Activated CD8-positive, alpha-beta T cell treated with anti-CD3 and anti-CD28 coated beads for 36 hours (primary cell): Measurements from ENCODE around the gene ITPKB. TPM values are rescaled to one million over a fixed set of nuclear protein-coding genes. Genes with fewer than 3 reads are reported as not detected.

ENCODE experiments used
- ATAC-seq: fragments of 200-7000 bp; cut with Tn5 transposase; one replicate; pipeline ENCODE4 v1.10.0; 2021; ENCODE audit warnings: mild to moderate bottlenecking, moderate library complexity
- CTCF ChIA-PET: fragments of 350-600 bp; sonication (Branson Sonifier 250); formaldehyde crosslinking; loops from one replicate; lab custom pipeline; 2021; ENCODE audit warnings: antibody characterized with exemption; lab: Charles Lee
- POLR2A ChIA-PET: fragments of 350-600 bp; sonication (Branson Sonifier 250); formaldehyde crosslinking; loops from one replicate; lab custom pipeline; 2021; ENCODE audit warnings: antibody characterized with exemption; lab: Charles Lee
- DNase-seq: peaks from one replicate; pipeline ENCODE4 v3.0.0-alpha.2; 2020
- H3K27ac Mint-ChIP-seq: one replicate; pipeline ENCODE4 v1.8.0; 2021; ENCODE audit warnings: mild to moderate bottlenecking, mixed read lengths
- H3K27me3 Mint-ChIP-seq: one replicate; pipeline ENCODE4 v1.8.0; 2021; ENCODE audit warnings: mixed read lengths
- H3K36me3 Mint-ChIP-seq: one replicate; pipeline ENCODE4 v1.8.0; 2021; ENCODE audit warnings: low read depth, mixed read lengths
- H3K4me1 Mint-ChIP-seq: one replicate; pipeline ENCODE4 v1.8.0; 2021; ENCODE audit warnings: low read depth, mixed read lengths
- H3K4me3 Mint-ChIP-seq: one replicate; pipeline ENCODE4 v1.8.0; 2021; ENCODE audit warnings: mild to moderate bottlenecking, moderate library complexity, mixed read lengths
- H3K9me3 Mint-ChIP-seq: one replicate; pipeline ENCODE4 v1.8.0; 2021; ENCODE audit warnings: mixed read lengths
- CTCF ChIP-seq: fragments of 200-600 bp; IDR thresholded peaks from one replicate; pipeline ENCODE4 v1.8.0; 2022; ENCODE audit warnings: antibody characterized with exemption, mild to moderate bottlenecking
- intact Hi-C: fragments of 100-400 bp; cut with micrococcal nuclease; formaldehyde crosslinking; loops from one replicate; pipeline ENCODE4 v1.10.0; 2022
- total RNA-seq, 2 experiments: library from RNA; stranded (reverse); gene quantifications; one replicate each; pipeline ENCODE4 v1.2.3, GENCODE V29; 2021

Gene ITPKB
- total RNA-seq, 2 experiments from 2014 or later = 40.8 to 42.6 TPM

- Mint-ChIP-seq H3K27ac (no peak overlapping the region), H3K27me3 (no peaks in the 10 kb centered on the region), H3K9me3 (no peaks in the 10 kb centered on the region), H3K4me1 (no peaks in the 10 kb centered on the region), H3K4me3 (no peak overlapping the region), H3K36me3 (no peaks in the 10 kb centered on the region)
- ATAC-seq (no peak), DNase-seq (no peak)
- intact Hi-C loops = no loop called here
- no peak for TF ChIP-seq CTCF
- CTCF ChIA-PET = no interaction called here
- POLR2A ChIA-PET = no interaction called here
Measured at GRCh38 chr1:226610671-226611070, 128.4 kb downstream of the ITPKB start.

- no peaks in the 10 kb centered on the region for H3K27me3 Mint-ChIP-seq
- TF ChIP-seq CTCF = no peak
- intact Hi-C loops = loop anchor here (5.0 kb wide), 1 partner anchor 63 kb away; the partner anchor contains the start of gene STUM
Measured at GRCh38 chr1:226609836-226610455, 129.1 kb downstream of the ITPKB start.

GRCh38 chr1:226608699-226609505, 130.2 kb downstream of the ITPKB start:
- no peak overlapping the region for H3K4me3 Mint-ChIP-seq
- ChIA-PET CTCF (interaction anchor here (0.7 to 2.9 kb wide), 29 partner anchors 9 to 241 kb away, joined by 3 to 14 read pairs (median 3); partner anchors contain the start of genes PARP1 and STUM), POLR2A (no interaction called here)
- DNase-seq = peak; percentile 79
- no peak overlapping the region for H3K27ac Mint-ChIP-seq
- intact Hi-C loops = loop anchor here (5.0 kb wide), 1 partner anchor 62 kb away; the partner anchor contains the start of gene STUM
- H3K27me3 Mint-ChIP-seq = no peaks in the 10 kb centered on the region
- peak; percentile 82 for ATAC-seq
- H3K4me1 Mint-ChIP-seq = no peaks in the 10 kb centered on the region
- no peaks in the 10 kb centered on the region for H3K36me3 Mint-ChIP-seq
- peak; percentile 96 for TF ChIP-seq CTCF
- no peaks in the 10 kb centered on the region for H3K9me3 Mint-ChIP-seq

More at GRCh38 chr1:226609836-226610455, 129.1 kb downstream of the ITPKB start:
- ChIA-PET POLR2A (no interaction called here), CTCF (interaction anchor here (0.9 to 1.7 kb wide), 5 partner anchors 10 to 191 kb away, joined by 3 to 6 read pairs (median 3); no protein-coding TSS in a partner anchor)
- no peak overlapping the region for H3K27ac Mint-ChIP-seq
- H3K4me3 Mint-ChIP-seq = no peak overlapping the region
- DNase-seq (no peak), ATAC-seq (no peak)
- no peaks in the 10 kb centered on the region for H3K36me3 Mint-ChIP-seq
- no peaks in the 10 kb centered on the region for H3K4me1 Mint-ChIP-seq
- no peaks in the 10 kb centered on the region for H3K9me3 Mint-ChIP-seq

- TF ChIP-seq CTCF = no peak
- Mint-ChIP-seq H3K4me3 (no peak overlapping the region), H3K4me1 (peaks cover 3% of the 10 kb centered on the region), H3K27me3 (no peaks in the 10 kb centered on the region), H3K9me3 (no peaks in the 10 kb centered on the region), H3K36me3 (no peaks in the 10 kb centered on the region), H3K27ac (no peak overlapping the region)
- intact Hi-C loops = loop anchor here (5.0 kb wide), 1 partner anchor 61 kb away; the partner anchor contains the start of gene STUM
- POLR2A ChIA-PET = no interaction called here
- CTCF ChIA-PET = interaction anchor here (0.8 to 2.9 kb wide), 12 partner anchors 13 to 242 kb away, joined by 3 to 14 read pairs (median 5); partner anchors contain the start of gene STUM
- no peak for DNase-seq
- ATAC-seq = no peak
Measured at GRCh38 chr1:226607821-226608220, 131.3 kb downstream of the ITPKB start.
